PC-9 (cell line): ENCODE measurements around the gene CDK5RAP2. TPM values are rescaled to one million over a fixed set of nuclear protein-coding genes. Genes with fewer than 3 reads are reported as not detected.

Experiments used
- BruUV-seq: library from RNA; stranded (reverse); fragments of 400-500 nt; replicated peaks from 2 replicates; lab custom pipeline; 2021; lab: Mats Ljungman, UMichigan
- CTCF ChIA-PET: fragments of 300-600 bp; sonication (Branson Sonifier 250); formaldehyde crosslinking; loops from one replicate; lab custom pipeline; 2022; ENCODE audit warnings: antibody characterized with exemption; lab: Charles Lee
- POLR2A ChIA-PET: fragments of 300-600 bp; sonication (Branson Sonifier 250); formaldehyde crosslinking; loops from one replicate; lab custom pipeline; 2022; ENCODE audit warnings: antibody characterized with exemption; ENCODE audit not compliant: unreplicated experiment; lab: Charles Lee
- DNase-seq, 2 experiments: peaks; one replicate each; pipeline versions ENCODE4 v3.0.0 to v3.0.0-alpha.2; 2015 to 2022; ENCODE audit warnings: mixed read lengths in 1 of 2
- H2AFZ ChIP-seq: fragments of 200-600 bp; sonication (generic); 2 replicates; pipeline ENCODE4 v1.8.1; 2017; ENCODE audit warnings: antibody characterized with exemption
- H3F3A ChIP-seq: fragments of 200-600 bp; sonication (generic); 2 replicates; pipeline ENCODE4 v1.8.1; 2017; ENCODE audit warnings: antibody characterized with exemption, mild to moderate bottlenecking, low read depth; ENCODE audit not compliant: insufficient read depth
- H3K27ac ChIP-seq: fragments of 200-600 bp; sonication (generic); 2 replicates; pipeline ENCODE4 v1.6.1; 2016; ENCODE audit warnings: mixed run types
- H3K27me3 ChIP-seq: fragments of 200-600 bp; sonication (generic); 2 replicates; pipeline ENCODE4 v1.6.1; 2016; ENCODE audit warnings: low read depth, mixed run types; ENCODE audit not compliant: insufficient read depth
- H3K36me3 ChIP-seq: fragments of 200-600 bp; sonication (generic); 2 replicates; pipeline ENCODE4 v1.6.1; 2016; ENCODE audit warnings: low read depth, mixed run types
- H3K4me1 ChIP-seq: fragments of 200-600 bp; sonication (generic); replicated peaks from 2 replicates; pipeline ENCODE4 v1.6.1; 2016; ENCODE audit warnings: mixed run types; ENCODE audit not compliant: insufficient read depth
- H3K4me2 ChIP-seq: fragments of 200-600 bp; sonication (generic); 2 replicates; pipeline ENCODE4 v1.6.1; 2017; ENCODE audit warnings: mixed run types
- H3K4me3 ChIP-seq: fragments of 200-600 bp; sonication (generic); 2 replicates; pipeline ENCODE4 v1.6.1; 2016; ENCODE audit warnings: mixed run types
- H3K79me2 ChIP-seq: fragments of 200-600 bp; sonication (generic); 2 replicates; pipeline ENCODE4 v1.6.1; 2017; ENCODE audit warnings: low read depth, mixed run types
- H3K9me2 ChIP-seq: fragments of 200-600 bp; sonication (generic); 2 replicates; pipeline ENCODE4 v1.8.1; 2017; ENCODE audit warnings: mild to moderate bottlenecking; ENCODE audit not compliant: insufficient read depth
- H3K9me3 ChIP-seq: fragments of 200-600 bp; sonication (generic); 2 replicates; pipeline ENCODE4 v1.8.1; 2016; ENCODE audit warnings: low read depth; ENCODE audit not compliant: insufficient read depth
- H4K20me1 ChIP-seq: fragments of 200-600 bp; sonication (generic); 2 replicates; pipeline ENCODE4 v1.8.1; 2017; ENCODE audit not compliant: insufficient read depth
- EZH2 ChIP-seq: fragments of 200-600 bp; sonication (generic); IDR thresholded peaks from 2 replicates; pipeline ENCODE4 v1.8.0; 2017; ENCODE audit warnings: antibody characterized with exemption, low read depth
- intact Hi-C: fragments of 100-400 bp; cut with micrococcal nuclease; formaldehyde crosslinking; loops from one replicate; pipeline ENCODE4 v1.10.0; 2022; ENCODE audit not compliant: unreplicated experiment
- total RNA-seq: library from RNA; stranded (reverse); gene quantifications from 2 replicates; pipeline ENCODE4 v1.2.3, GENCODE V29; 2021
- TF ChIP-seq, protein P1 (sequence below): fragments of 200-600 bp; sonication (generic); conservative IDR thresholded peaks from 2 replicates; pipeline ENCODE4 v1.6.1; 2017; ENCODE audit warnings: mixed run types, antibody characterized with exemption, mild to moderate bottlenecking, moderate library complexity

Gene CDK5RAP2
- total RNA-seq, 1 experiment from 2014 or later, result 113 TPM

DNA sequence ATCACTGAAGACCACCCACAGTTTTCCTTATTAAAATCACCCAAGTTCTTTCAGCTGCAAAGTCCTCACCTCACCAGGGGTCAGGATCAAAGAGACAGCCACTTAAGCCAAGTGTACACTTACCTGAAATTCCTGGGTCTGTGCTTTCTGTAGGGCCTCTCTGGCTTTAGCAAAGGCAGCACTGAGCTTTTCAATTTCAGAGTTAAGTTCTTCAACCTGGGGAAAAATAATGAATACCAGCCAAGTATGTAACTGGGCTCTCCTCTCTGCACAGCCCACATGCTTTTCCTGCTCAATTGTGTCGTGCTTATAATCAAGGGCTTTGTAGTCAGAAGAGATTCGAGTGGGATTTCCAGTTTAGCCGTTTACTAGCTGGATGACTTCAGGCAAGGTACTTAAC lies 55.1 kb downstream of the CDK5RAP2 start:
- Histone ChIP-seq H3K4me2 (no peak overlapping the region), H3F3A (no peaks in the 10 kb centered on the region), H3K4me3 (no peak overlapping the region), H3K9me2 (no peaks in the 10 kb centered on the region), H3K27ac (no peak overlapping the region), H4K20me1 (no peaks in the 10 kb centered on the region), H3K4me1 (no peaks in the 10 kb centered on the region), H2AFZ (no peak overlapping the region), H3K79me2 (no peaks in the 10 kb centered on the region), H3K27me3 (no peaks in the 10 kb centered on the region), H3K9me3 (no peaks in the 10 kb centered on the region), H3K36me3 (peaks cover 27% of the 10 kb centered on the region)
- TF ChIP-seq EZH2, result no peak
- TF ChIP-seq, protein P1, sequence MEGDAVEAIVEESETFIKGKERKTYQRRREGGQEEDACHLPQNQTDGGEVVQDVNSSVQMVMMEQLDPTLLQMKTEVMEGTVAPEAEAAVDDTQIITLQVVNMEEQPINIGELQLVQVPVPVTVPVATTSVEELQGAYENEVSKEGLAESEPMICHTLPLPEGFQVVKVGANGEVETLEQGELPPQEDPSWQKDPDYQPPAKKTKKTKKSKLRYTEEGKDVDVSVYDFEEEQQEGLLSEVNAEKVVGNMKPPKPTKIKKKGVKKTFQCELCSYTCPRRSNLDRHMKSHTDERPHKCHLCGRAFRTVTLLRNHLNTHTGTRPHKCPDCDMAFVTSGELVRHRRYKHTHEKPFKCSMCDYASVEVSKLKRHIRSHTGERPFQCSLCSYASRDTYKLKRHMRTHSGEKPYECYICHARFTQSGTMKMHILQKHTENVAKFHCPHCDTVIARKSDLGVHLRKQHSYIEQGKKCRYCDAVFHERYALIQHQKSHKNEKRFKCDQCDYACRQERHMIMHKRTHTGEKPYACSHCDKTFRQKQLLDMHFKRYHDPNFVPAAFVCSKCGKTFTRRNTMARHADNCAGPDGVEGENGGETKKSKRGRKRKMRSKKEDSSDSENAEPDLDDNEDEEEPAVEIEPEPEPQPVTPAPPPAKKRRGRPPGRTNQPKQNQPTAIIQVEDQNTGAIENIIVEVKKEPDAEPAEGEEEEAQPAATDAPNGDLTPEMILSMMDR, result no peak
- intact Hi-C loops, result no loop called here
- no TSS peak for BruUV-seq
- ChIA-PET POLR2A (no interaction called here), CTCF (no interaction called here)
- no peak for DNase-seq

GRCh38 chr9:120524038-120524437 lies 55.9 kb downstream of the CDK5RAP2 start:
- Histone ChIP-seq H3K36me3 (peaks cover 25% of the 10 kb centered on the region; the same call in 1 of the 2 replicates), H3K9me2 (no peaks in the 10 kb centered on the region), H3K79me2 (no peaks in the 10 kb centered on the region), H3F3A (no peaks in the 10 kb centered on the region), H3K27ac (no peak overlapping the region), H3K27me3 (no peaks in the 10 kb centered on the region), H3K4me2 (no peak overlapping the region), H2AFZ (no peak overlapping the region), H3K4me3 (no peak overlapping the region), H3K9me3 (no peaks in the 10 kb centered on the region), H3K4me1 (no peaks in the 10 kb centered on the region), H4K20me1 (no peaks in the 10 kb centered on the region)
- no TSS peak for BruUV-seq
- TF ChIP-seq, protein P1, result no peak
- no peak for TF ChIP-seq EZH2
- CTCF ChIA-PET, result no interaction called here
- intact Hi-C loops, result no loop called here
- POLR2A ChIA-PET, result no interaction called here
- DNase-seq, result no peak

DNA sequence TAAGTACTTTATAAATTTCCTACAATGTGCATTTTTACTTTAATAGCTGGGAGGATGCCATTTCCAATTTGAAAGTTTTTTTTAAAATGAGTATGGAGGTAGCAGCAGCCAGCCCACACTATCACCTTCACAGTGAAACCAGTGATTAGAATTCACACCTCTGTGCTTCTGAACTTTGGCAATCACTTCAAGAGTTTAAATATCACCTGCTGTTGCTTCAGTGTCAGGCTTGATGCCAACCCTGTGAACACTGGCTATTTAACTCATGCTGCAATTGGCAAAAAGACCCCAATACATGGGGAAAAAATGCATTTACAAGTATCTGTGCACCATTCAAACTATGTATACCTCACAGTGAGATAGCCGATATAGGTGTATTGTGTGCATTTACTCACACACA lies 57.4 kb downstream of the CDK5RAP2 start:
- ChIA-PET CTCF (no interaction called here), POLR2A (no interaction called here)
- Histone ChIP-seq H2AFZ (no peak overlapping the region), H3K27ac (no peak overlapping the region), H3K36me3 (peaks cover 26% of the 10 kb centered on the region), H3K4me3 (no peak overlapping the region), H4K20me1 (no peaks in the 10 kb centered on the region), H3K79me2 (no peaks in the 10 kb centered on the region), H3K4me1 (no peaks in the 10 kb centered on the region), H3K9me2 (no peaks in the 10 kb centered on the region), H3F3A (no peaks in the 10 kb centered on the region), H3K27me3 (no peaks in the 10 kb centered on the region), H3K9me3 (no peaks in the 10 kb centered on the region), H3K4me2 (no peak overlapping the region)
- BruUV-seq, result no TSS peak
- TF ChIP-seq, protein P1, result no peak
- no peak for TF ChIP-seq EZH2
- intact Hi-C loops, result no loop called here
- DNase-seq, result no peak
